Right lobe of liver (tissue), 6 donors: ENCODE results near the gene KAZN. TPM values are rescaled to one million over a fixed set of nuclear protein-coding genes. Genes with fewer than 3 reads are reported as not detected.

Experiments used
- ATAC-seq, 4 donors: fragments of 200-7000 bp; cut with Tn5 transposase; one replicate each; pipeline ENCODE4 v1.9.1; 2020; ENCODE audit warnings: mild to moderate bottlenecking in 4 of 4, moderate library complexity in 4 of 4
- DNase-seq, 3 donors: peaks; one replicate each; pipeline ENCODE4 v3.0.0-alpha.2; 2020
- H3K27ac ChIP-seq, 3 donors: fragments of 200-600 bp; one replicate each; pipeline ENCODE4 v1.8.0; 2022
- H3K27me3 ChIP-seq, 2 donors: fragments of 200-600 bp; one replicate each; pipeline ENCODE4 v1.8.0; 2022
- H3K36me3 ChIP-seq, 4 donors: fragments of 200-600 bp; sonication (generic) in 1 of 4; one replicate each; pipeline versions ENCODE4 v1.5.1 to v1.8.0; 2017 to 2022; ENCODE audit warnings: control low read depth in 1 of 4
- H3K4me1 ChIP-seq, 4 donors: fragments of 200-600 bp; sonication (generic) in 1 of 4; one replicate each; pipeline versions ENCODE4 v1.5.1 to v1.8.0; 2017 to 2022; ENCODE audit warnings: control low read depth in 1 of 4
- H3K4me3 ChIP-seq, 3 donors: fragments of 200-600 bp; one replicate each; pipeline ENCODE4 v1.8.0; 2022
- H3K9me3 ChIP-seq, 4 donors: fragments of 200-600 bp; sonication (generic) in 1 of 4; one replicate each; pipeline versions ENCODE4 v1.5.1 to v1.8.0; 2017 to 2022; ENCODE audit warnings: control low read depth in 1 of 4
- POLR2A ChIP-seq: fragments of 450-650 bp; IDR thresholded peaks from one replicate; pipeline ENCODE4 v1.6.1; 2017; ENCODE audit warnings: antibody characterized with exemption, mild to moderate bottlenecking
- WGBS: methylation state at CpG from one replicate; pipeline ENCODE4 v1.1.6; 2018; ENCODE audit warnings: low coverage, low lambda C conversion rate; ENCODE audit not compliant: insufficient coverage; ENCODE audit errors: missing lambda C conversion rate; 5-methylcytosine and 5-hydroxymethylcytosine counted together
- intact Hi-C, 2 donors: fragments of 100-400 bp; cut with DNase I; formaldehyde crosslinking; loops; one replicate each; pipeline versions ENCODE4 v1.11.2 to v1.14.1; 2022
- total RNA-seq, 6 experiments: library from RNA; depleted of rRNA in 2 of 6; stranded (reverse); fragments of >200 nt in 2 of 6; fragmentation: NEBNext Ultra II Directional in 3 of 6; extraction: Animal tissue kit (Norgen Biotek cat#: 25700) in 3 of 6; gene quantifications; one replicate each; pipeline versions ENCODE4 v1.1.0 to v1.2.4, GENCODE V29; 2016 to 2023
- TF ChIP-seq, protein P1 (sequence below), 4 donors: fragments of 200-600 bp in 3 of 4; fragments of 450-650 bp in 1 of 4; IDR thresholded peaks; one replicate each; pipeline versions ENCODE4 v1.5.1 to v1.8.0; 2016 to 2022; ENCODE audit warnings: antibody characterized with exemption in 4 of 4, mild to moderate bottlenecking in 2 of 4
- donor health status: DM: no; HTN: yes; CAD: no.
- donor health status: DM: no; HTN: no; CAD: no.
- donor health status: DM: no; HTN: no; CAD: no.
- donor health status: DM: no; HTN: yes; CAD: no.
- donor health status: DM: no; HTN: yes; CAD: no.

Gene KAZN
- total RNA-seq, 6 experiments from 2014 or later: 1.5 to 7.2 (median 2.7) TPM

DNA sequence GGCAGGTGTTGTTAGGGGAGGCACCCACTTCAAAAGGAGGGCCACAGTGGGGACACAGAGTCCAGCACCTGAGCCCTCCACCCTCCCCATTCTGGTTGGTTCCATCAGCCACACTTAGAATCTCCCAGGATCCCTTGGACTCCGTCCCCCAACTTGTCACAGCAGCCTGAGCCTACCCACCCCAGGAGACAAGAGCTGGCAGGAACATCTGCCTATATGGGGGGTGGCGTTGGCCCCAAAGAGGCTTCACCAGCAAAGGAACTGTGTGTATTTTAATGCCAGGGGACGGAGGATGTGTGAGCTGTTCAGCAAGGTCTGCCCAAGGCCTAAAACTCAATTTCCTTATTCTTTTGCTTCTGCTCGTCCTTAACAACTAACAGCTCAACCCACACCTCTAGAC, 468.7 kb downstream of the KAZN start:
- intact Hi-C loops: no loop called here
- WGBS: 92% methylated on average over 2 of the region's 4 CpGs
- TF ChIP-seq, protein P1, sequence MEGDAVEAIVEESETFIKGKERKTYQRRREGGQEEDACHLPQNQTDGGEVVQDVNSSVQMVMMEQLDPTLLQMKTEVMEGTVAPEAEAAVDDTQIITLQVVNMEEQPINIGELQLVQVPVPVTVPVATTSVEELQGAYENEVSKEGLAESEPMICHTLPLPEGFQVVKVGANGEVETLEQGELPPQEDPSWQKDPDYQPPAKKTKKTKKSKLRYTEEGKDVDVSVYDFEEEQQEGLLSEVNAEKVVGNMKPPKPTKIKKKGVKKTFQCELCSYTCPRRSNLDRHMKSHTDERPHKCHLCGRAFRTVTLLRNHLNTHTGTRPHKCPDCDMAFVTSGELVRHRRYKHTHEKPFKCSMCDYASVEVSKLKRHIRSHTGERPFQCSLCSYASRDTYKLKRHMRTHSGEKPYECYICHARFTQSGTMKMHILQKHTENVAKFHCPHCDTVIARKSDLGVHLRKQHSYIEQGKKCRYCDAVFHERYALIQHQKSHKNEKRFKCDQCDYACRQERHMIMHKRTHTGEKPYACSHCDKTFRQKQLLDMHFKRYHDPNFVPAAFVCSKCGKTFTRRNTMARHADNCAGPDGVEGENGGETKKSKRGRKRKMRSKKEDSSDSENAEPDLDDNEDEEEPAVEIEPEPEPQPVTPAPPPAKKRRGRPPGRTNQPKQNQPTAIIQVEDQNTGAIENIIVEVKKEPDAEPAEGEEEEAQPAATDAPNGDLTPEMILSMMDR (IDR thresholded peaks at IDR 0.05): no peak
- no peak for TF ChIP-seq POLR2A
- Histone ChIP-seq H3K4me3 (no peak overlapping the region), H3K36me3 (no peaks in the 10 kb centered on the region), H3K9me3 (no peaks in the 10 kb centered on the region), H3K4me1 (no peaks in the 10 kb centered on the region), H3K27ac (no peak overlapping the region), H3K27me3 (no peaks in the 10 kb centered on the region)
- DNase-seq (no peak), ATAC-seq (no peak)

DNA sequence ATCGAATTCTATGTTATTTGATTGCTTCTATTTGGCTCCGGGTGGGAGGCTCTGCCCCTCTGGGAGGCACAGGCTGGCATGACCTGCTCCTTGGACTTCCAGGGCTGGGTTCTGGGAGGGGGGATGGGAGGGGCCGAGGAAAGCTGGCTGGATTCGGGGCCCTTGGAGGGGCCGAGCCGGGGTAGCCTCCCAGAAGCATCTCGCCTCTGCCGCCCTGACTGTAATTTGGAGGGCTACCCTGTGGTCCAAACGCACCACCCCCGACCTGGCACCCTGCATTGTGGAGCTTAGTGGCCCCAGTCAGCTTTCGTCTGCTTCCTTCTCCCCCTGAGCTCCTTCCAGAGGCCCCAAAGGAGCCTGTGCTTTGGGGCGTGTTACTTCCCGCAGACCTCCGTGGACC, 469.7 kb downstream of the KAZN start:
- no peak for DNase-seq
- TF ChIP-seq, protein P1 (IDR thresholded peaks at IDR 0.05): no peak
- no peak for TF ChIP-seq POLR2A
- Histone ChIP-seq H3K4me1 (no peaks in the 10 kb centered on the region), H3K9me3 (no peaks in the 10 kb centered on the region), H3K4me3 (no peak overlapping the region), H3K27ac (no peak overlapping the region), H3K27me3 (no peaks in the 10 kb centered on the region), H3K36me3 (no peaks in the 10 kb centered on the region)
- WGBS: 75% methylated on average over 3 of the region's 14 CpGs
- intact Hi-C loops: no loop called here
- no peak for ATAC-seq

DNA sequence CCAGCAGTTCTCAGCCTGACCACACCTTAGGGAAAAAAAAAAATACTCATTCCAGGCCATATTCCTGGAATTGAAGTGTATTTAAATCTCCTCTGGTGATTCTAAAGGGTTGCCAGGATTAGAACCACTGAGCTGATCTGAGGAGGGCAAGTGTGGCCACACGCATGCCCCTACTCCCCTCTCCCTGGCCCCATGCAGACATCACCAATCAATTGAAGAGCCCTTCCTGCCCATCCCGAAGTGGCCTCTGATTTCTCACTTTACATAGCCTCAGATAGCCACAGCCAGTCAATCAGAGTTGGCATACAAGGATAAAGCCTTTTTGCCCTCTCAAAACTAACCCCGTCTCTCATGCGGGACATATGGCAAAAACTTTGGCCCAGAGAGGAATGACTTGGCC, 470.5 kb downstream of the KAZN start:
- no peaks in the 10 kb centered on the region for H3K27me3 ChIP-seq
- TF ChIP-seq POLR2A: no peak
- TF ChIP-seq, protein P1 (IDR thresholded peaks at IDR 0.05): no peak
- intact Hi-C loops: no loop called here
- H3K4me3 ChIP-seq: no peak overlapping the region
- no peak for DNase-seq
- H3K4me1 ChIP-seq: no peaks in the 10 kb centered on the region
- no peaks in the 10 kb centered on the region for H3K9me3 ChIP-seq
- no peak overlapping the region for H3K27ac ChIP-seq
- no peak for ATAC-seq
- 80% methylated on average over 3 of the region's 4 CpGs for WGBS
- no peaks in the 10 kb centered on the region for H3K36me3 ChIP-seq

DNA sequence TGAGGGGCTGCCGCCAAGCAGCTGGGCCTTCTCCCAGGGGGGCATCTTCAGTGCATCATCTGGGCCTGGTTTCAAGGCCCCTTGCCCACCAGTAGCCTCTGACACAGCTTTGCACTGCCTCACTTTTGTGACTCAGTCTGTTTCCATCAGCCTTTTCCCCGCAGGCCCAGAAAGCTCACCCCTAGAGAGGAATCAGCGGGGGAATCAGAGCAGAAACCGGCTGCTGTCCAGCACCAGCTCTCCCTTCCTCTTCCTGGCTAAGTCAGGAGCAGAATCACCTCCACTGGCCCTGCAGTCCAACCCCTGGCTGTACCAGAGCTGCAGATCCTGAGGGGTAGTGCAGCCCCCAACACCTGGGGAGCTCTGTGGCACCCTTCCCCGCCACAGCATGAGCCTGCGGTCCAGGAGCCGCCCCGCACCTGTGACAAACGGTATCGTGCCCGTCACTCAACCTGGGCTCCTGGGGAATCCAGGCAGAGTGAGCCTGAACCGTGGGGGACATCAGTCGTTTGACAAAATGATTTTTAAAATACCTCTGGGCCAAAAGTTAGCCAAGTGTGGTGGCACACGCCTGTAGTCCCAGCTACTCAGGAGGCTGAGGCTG, 471.8 kb downstream of the KAZN start:
- H3K27ac ChIP-seq: no peak overlapping the region
- ATAC-seq (no peak), DNase-seq (no peak)
- 83% methylated on average over 6 of the region's 14 CpGs for WGBS
- no peaks in the 10 kb centered on the region for H3K4me1 ChIP-seq
- intact Hi-C loops: no loop called here
- no peak overlapping the region for H3K4me3 ChIP-seq
- no peaks in the 10 kb centered on the region for H3K9me3 ChIP-seq
- TF ChIP-seq, protein P1 (IDR thresholded peaks at IDR 0.05): no peak
- no peak for TF ChIP-seq POLR2A
- H3K27me3 ChIP-seq: no peaks in the 10 kb centered on the region
- H3K36me3 ChIP-seq: no peaks in the 10 kb centered on the region

DNA sequence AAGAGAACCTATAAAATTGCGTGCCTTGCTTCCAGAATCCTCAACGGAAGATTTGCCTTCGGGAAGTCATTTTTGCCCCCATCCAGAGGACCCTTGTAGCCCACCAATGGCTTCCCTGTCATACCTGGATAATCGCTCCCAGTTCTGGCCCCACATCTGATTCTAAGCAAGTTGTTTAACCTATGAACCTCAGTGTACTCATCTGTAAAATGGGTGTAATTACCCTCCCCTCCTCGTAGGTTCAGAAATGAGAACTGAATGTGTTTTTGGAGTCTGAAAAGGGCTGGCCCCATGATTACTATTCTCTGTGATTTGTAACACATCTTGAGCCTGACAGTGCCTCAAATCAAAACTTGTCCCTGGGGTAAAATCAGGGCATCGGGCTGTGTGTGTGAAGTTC, 473.5 kb downstream of the KAZN start:
- TF ChIP-seq, protein P1 (IDR thresholded peaks at IDR 0.05): no peak
- no peak for TF ChIP-seq POLR2A

More for the DNA sequence above, 473.5 kb downstream of the KAZN start:
- Histone ChIP-seq H3K36me3 (no peaks in the 10 kb centered on the region), H3K9me3 (no peaks in the 10 kb centered on the region), H3K4me3 (no peak overlapping the region), H3K27ac (no peak overlapping the region), H3K4me1 (no peaks in the 10 kb centered on the region), H3K27me3 (no peaks in the 10 kb centered on the region)
- DNase-seq (no peak), ATAC-seq (no peak)
- intact Hi-C loops: no loop called here
- WGBS: 61% methylated on average over 3 of the region's 6 CpGs
